ENCODE measurements around the gene PSTPIP2.
"Not testable (repeated sequence)": the region's sequence is repeated elsewhere in the genome, so short reads cannot be mapped to it uniquely, and the experiment has no call there.

Gene PSTPIP2

GRCh38 chr18:46070815-46071652 is 1.0 kb downstream of the PSTPIP2 start:
- peak overlapping the region; percentile 86 for H3K27ac ChIP-seq
- no peak for DNase-seq (ENCODE audit: low read depth, low spot score)

GRCh38 chr18:46070232-46070631 is 1.8 kb downstream of the PSTPIP2 start:
- peak overlapping the region; percentile 86 for H3K27ac ChIP-seq
- DNase-seq (ENCODE audit: low read depth, low spot score): no peak

- peak; percentile 72 for DNase-seq (ENCODE audit: low read depth, low spot score)
Observed at GRCh38 chr18:46069524-46069923, 2.5 kb downstream of the PSTPIP2 start.

GRCh38 chr18:46068763-46069162 is 3.3 kb downstream of the PSTPIP2 start:
- H3K27ac ChIP-seq: peak overlapping the region; percentile 86
- DNase-seq (ENCODE audit: low read depth, low spot score): no peak

More at GRCh38 chr18:46069524-46069923, 2.5 kb downstream of the PSTPIP2 start:
- H3K27ac ChIP-seq: peak overlapping the region; percentile 86

- H3K27ac ChIP-seq: no peak overlapping the region
- DNase-seq (ENCODE audit: low read depth, low spot score): peak; percentile 36
Observed at GRCh38 chr18:46067438-46068007, 4.5 kb downstream of the PSTPIP2 start.

GRCh38 chr18:46062781-46063180 is 9.3 kb downstream of the PSTPIP2 start:
- H3K27ac ChIP-seq: peak overlapping the region; percentile 69
- peak; percentile 87 for DNase-seq (ENCODE audit: low read depth, low spot score)

GRCh38 chr18:46061796-46062195 is 10.3 kb downstream of the PSTPIP2 start:
- H3K27ac ChIP-seq: no peak overlapping the region
- DNase-seq (ENCODE audit: low read depth, low spot score): no peak

- no peak overlapping the region for H3K27ac ChIP-seq
Observed at GRCh38 chr18:46061387-46061786, 10.7 kb downstream of the PSTPIP2 start.

GRCh38 chr18:46060359-46060841 is 11.7 kb downstream of the PSTPIP2 start:
- no peak for DNase-seq (ENCODE audit: low read depth, low spot score)
- no peak overlapping the region for H3K27ac ChIP-seq

More at GRCh38 chr18:46061387-46061786, 10.7 kb downstream of the PSTPIP2 start:
- no peak for DNase-seq (ENCODE audit: low read depth, low spot score)

- H3K27ac ChIP-seq: no peak overlapping the region
- no peak for DNase-seq (ENCODE audit: low read depth, low spot score)
Observed at GRCh38 chr18:46055838-46056230, 16.2 kb downstream of the PSTPIP2 start.

- H3K27ac ChIP-seq: no peak overlapping the region
- DNase-seq (ENCODE audit: low read depth, low spot score): no peak
Observed at GRCh38 chr18:46054956-46055837, 16.9 kb downstream of the PSTPIP2 start.

- DNase-seq (ENCODE audit: low read depth, low spot score): no peak
- no peak overlapping the region for H3K27ac ChIP-seq
Observed at GRCh38 chr18:46053368-46054095, 18.5 kb downstream of the PSTPIP2 start.

GRCh38 chr18:46051731-46052461 is 20.2 kb downstream of the PSTPIP2 start:
- H3K27ac ChIP-seq: peak overlapping the region; percentile 53
- DNase-seq (ENCODE audit: low read depth, low spot score): peak; percentile 66

GRCh38 chr18:46050268-46050667 is 21.8 kb downstream of the PSTPIP2 start:
- no peak for DNase-seq (ENCODE audit: low read depth, low spot score)
- H3K27ac ChIP-seq: no peak overlapping the region

GRCh38 chr18:46048641-46049040 is 23.4 kb downstream of the PSTPIP2 start:
- no peak overlapping the region for H3K27ac ChIP-seq
- DNase-seq (ENCODE audit: low read depth, low spot score): no peak

- H3K27ac ChIP-seq; DNase-seq (ENCODE audit: low read depth, low spot score): not testable (repeated sequence)
Observed at GRCh38 chr18:46047369-46047768, 24.7 kb downstream of the PSTPIP2 start.

GRCh38 chr18:46046688-46047087 is 25.4 kb downstream of the PSTPIP2 start:
- DNase-seq (ENCODE audit: low read depth, low spot score): no peak
- H3K27ac ChIP-seq: no peak overlapping the region

- no peak for DNase-seq (ENCODE audit: low read depth, low spot score)
- no peak overlapping the region for H3K27ac ChIP-seq
Observed at GRCh38 chr18:46046126-46046525, 25.9 kb downstream of the PSTPIP2 start.

- peak; percentile 29 for DNase-seq (ENCODE audit: low read depth, low spot score)
- H3K27ac ChIP-seq: peak overlapping the region; percentile 45
Observed at GRCh38 chr18:46042571-46043123, 29.4 kb downstream of the PSTPIP2 start.

Data from epithelial cell of prostate (primary cell).